Measurements from ENCODE around the gene CSNK1E.
A peak's percentile ranks its signal among the peaks of the same experiment; 100 is the strongest.

Gene CSNK1E

GRCh38 chr22:38294193-38294592, 23.0 kb downstream of the CSNK1E start:
- peak overlapping the region; percentile 58 to 84 for H3K27ac ChIP-seq
- DNase-seq (ENCODE audit: low spot score) = no peak
- no peak for TF ChIP-seq CTCF (IDR thresholded peaks at IDR 0.05)
- H3K4me3 ChIP-seq = no peak overlapping the region

GRCh38 chr22:38292694-38293093, 24.5 kb downstream of the CSNK1E start:
- Histone ChIP-seq H3K27ac (peak overlapping the region; percentile 58 to 84), H3K4me3 (no peak overlapping the region)
- no peak for DNase-seq (ENCODE audit: low spot score)
- no peak for TF ChIP-seq CTCF (IDR thresholded peaks at IDR 0.05)

- H3K27ac ChIP-seq = peak overlapping the region; percentile 18 to 35
- TF ChIP-seq CTCF (IDR thresholded peaks at IDR 0.05) = no peak
- no peak for DNase-seq (ENCODE audit: low spot score)
- H3K4me3 ChIP-seq = no peak overlapping the region
Measured at GRCh38 chr22:38291201-38291777, 25.9 kb downstream of the CSNK1E start.

GRCh38 chr22:38290347-38290746, 26.9 kb downstream of the CSNK1E start:
- Histone ChIP-seq H3K4me3 (no peak overlapping the region), H3K27ac (peak overlapping the region in 1 of 2 donors; percentile 42)
- no peak for DNase-seq (ENCODE audit: low spot score)
- no peak for TF ChIP-seq CTCF (IDR thresholded peaks at IDR 0.05)

- Histone ChIP-seq H3K27ac (peak overlapping the region in 1 of 2 donors; percentile 42), H3K4me3 (no peak overlapping the region)
- TF ChIP-seq CTCF (IDR thresholded peaks at IDR 0.05) = no peak
- no peak for DNase-seq (ENCODE audit: low spot score)
Measured at GRCh38 chr22:38289583-38290082, 27.6 kb downstream of the CSNK1E start.

- Histone ChIP-seq H3K4me3 (no peak overlapping the region), H3K27ac (no peak overlapping the region)
- no peak for TF ChIP-seq CTCF (IDR thresholded peaks at IDR 0.05)
- DNase-seq (ENCODE audit: low spot score) = no peak
Measured at GRCh38 chr22:38286915-38287669, 30.1 kb downstream of the CSNK1E start.

- H3K27ac ChIP-seq = peak overlapping the region; percentile 70 to 82
- H3K4me3 ChIP-seq = no peak overlapping the region
- TF ChIP-seq CTCF (IDR thresholded peaks at IDR 0.05) = no peak
- no peak for DNase-seq (ENCODE audit: low spot score)
Measured at GRCh38 chr22:38285018-38285417, 32.2 kb downstream of the CSNK1E start.
